Brain microvascular endothelial cell (primary cell): ENCODE data around the gene SFTPD.
"Not testable (repeated sequence)": the region's sequence is repeated elsewhere in the genome, so short reads cannot be mapped to it uniquely, and the experiment has no call there.

Source experiments
- DNase-seq: peaks from one replicate; pipeline ENCODE4 v3.0.0-alpha.2; 2020
- H3K27ac ChIP-seq: fragments of 250-450 bp; sonication (Bioruptor Pico); 2 replicates; pipeline ENCODE4 v1.5.1; 2020; ENCODE audit warnings: mild to moderate bottlenecking, moderate library complexity
- H3K27me3 ChIP-seq: fragments of 250-450 bp; sonication (Bioruptor Pico); replicated peaks from 2 replicates; pipeline ENCODE4 v1.5.1; 2020; ENCODE audit warnings: mild to moderate bottlenecking
- H3K36me3 ChIP-seq: fragments of 250-450 bp; sonication (Bioruptor Pico); replicated peaks from 2 replicates; pipeline ENCODE4 v1.5.1; 2020; ENCODE audit warnings: mild to moderate bottlenecking
- H3K4me3 ChIP-seq: 2 replicates; pipeline ENCODE4 v1.5.1; 2011; ENCODE audit warnings: low read depth, mild to moderate bottlenecking, control low read depth, low read length, moderate library complexity
- in situ Hi-C: cut with HindIII; loops from 2 replicates; pipeline ENCODE4 v1.10.0; 2017; ENCODE audit warnings: low sequenced_read_pairs, low pct_ligation_motif_present
- TF ChIP-seq, protein P1 (sequence below): IDR thresholded peaks from 2 replicates; pipeline ENCODE4 v1.5.1; 2011; ENCODE audit warnings: low read depth, mild to moderate bottlenecking, moderate library complexity, low read length, control low read depth, inconsistent platforms; ENCODE audit errors: missing control alignments

Gene SFTPD

GRCh38 chr10:79914512-79914911 lies 34.4 kb downstream of the SFTPD start:
- not testable (repeated sequence) for DNase-seq
- TF ChIP-seq, protein P1, sequence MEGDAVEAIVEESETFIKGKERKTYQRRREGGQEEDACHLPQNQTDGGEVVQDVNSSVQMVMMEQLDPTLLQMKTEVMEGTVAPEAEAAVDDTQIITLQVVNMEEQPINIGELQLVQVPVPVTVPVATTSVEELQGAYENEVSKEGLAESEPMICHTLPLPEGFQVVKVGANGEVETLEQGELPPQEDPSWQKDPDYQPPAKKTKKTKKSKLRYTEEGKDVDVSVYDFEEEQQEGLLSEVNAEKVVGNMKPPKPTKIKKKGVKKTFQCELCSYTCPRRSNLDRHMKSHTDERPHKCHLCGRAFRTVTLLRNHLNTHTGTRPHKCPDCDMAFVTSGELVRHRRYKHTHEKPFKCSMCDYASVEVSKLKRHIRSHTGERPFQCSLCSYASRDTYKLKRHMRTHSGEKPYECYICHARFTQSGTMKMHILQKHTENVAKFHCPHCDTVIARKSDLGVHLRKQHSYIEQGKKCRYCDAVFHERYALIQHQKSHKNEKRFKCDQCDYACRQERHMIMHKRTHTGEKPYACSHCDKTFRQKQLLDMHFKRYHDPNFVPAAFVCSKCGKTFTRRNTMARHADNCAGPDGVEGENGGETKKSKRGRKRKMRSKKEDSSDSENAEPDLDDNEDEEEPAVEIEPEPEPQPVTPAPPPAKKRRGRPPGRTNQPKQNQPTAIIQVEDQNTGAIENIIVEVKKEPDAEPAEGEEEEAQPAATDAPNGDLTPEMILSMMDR: peak; percentile 3

DNA sequence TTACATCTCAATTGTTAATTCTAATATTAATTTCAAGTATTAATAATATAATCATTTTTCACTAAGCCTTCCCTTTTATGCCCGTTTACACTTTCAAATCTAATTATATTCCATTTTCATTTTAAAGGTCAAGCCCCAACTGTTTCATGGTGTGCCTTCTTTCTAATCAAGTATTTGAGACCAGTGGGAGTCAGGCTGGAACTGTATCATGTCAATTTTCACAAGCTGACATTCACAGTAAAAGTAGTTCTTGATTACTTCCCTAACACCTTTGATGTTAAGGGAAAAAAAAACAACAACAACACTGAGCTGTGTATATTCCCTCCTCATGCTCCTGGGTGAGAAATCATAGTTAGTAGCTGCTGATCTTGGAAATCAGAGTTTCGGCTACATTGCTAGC lies 38.1 kb downstream of the SFTPD start:
- Histone ChIP-seq H3K4me3 (no peak overlapping the region), H3K27ac (no peak overlapping the region), H3K36me3 (no peaks in the 10 kb centered on the region), H3K27me3 (no peaks in the 10 kb centered on the region)
- DNase-seq: no peak
- TF ChIP-seq, protein P1: no peak
- in situ Hi-C loops: no loop called here

More at GRCh38 chr10:79914512-79914911, 34.4 kb downstream of the SFTPD start:
- H3K27me3 ChIP-seq, H3K4me3 ChIP-seq, H3K27ac ChIP-seq, in situ Hi-C loops, H3K36me3 ChIP-seq: not testable (repeated sequence)

DNA sequence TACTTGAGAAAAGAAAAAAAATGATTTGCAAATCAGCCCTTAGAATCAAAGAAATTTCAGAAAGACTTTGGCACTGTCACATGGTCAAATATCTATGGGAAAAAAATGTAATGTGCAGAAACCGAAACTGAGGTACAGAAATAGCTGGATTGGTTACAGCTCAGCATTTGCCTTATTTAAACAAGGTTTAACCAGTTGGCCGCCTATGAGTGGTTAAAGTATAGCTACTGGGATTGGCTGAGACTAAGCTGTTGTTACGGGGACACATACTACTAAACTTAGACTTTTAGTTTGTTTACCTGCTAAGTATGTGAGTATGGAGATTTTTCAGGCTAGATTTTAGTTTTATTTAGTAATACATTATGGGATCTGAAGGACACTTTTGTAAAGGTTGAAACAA lies 38.6 kb downstream of the SFTPD start:
- H3K27ac ChIP-seq: no peak overlapping the region
- no peak overlapping the region for H3K4me3 ChIP-seq
- no peak for DNase-seq
- no peaks in the 10 kb centered on the region for H3K27me3 ChIP-seq
- no peaks in the 10 kb centered on the region for H3K36me3 ChIP-seq
- TF ChIP-seq, protein P1: no peak
- in situ Hi-C loops: no loop called here

- Histone ChIP-seq H3K36me3 (no peaks in the 10 kb centered on the region), H3K27ac (no peak overlapping the region), H3K4me3 (peak overlapping the region; percentile 75), H3K27me3 (no peaks in the 10 kb centered on the region)
- DNase-seq: peak; percentile 24
- TF ChIP-seq, protein P1: no peak
- in situ Hi-C loops: no loop called here
Observed at GRCh38 chr10:79905322-79906314, 43.3 kb downstream of the SFTPD start.

GRCh38 chr10:79904671-79905321 lies 44.1 kb downstream of the SFTPD start:
- Histone ChIP-seq H3K27ac (no peak overlapping the region), H3K27me3 (no peaks in the 10 kb centered on the region), H3K36me3 (no peaks in the 10 kb centered on the region), H3K4me3 (peak overlapping the region; percentile 75)
- in situ Hi-C loops: no loop called here
- DNase-seq: peak; percentile 62
- TF ChIP-seq, protein P1: no peak

GRCh38 chr10:79901571-79901970 lies 47.3 kb downstream of the SFTPD start:
- H3K4me3 ChIP-seq, H3K36me3 ChIP-seq, DNase-seq, in situ Hi-C loops, H3K27ac ChIP-seq, H3K27me3 ChIP-seq: not testable (repeated sequence)
